Common myeloid progenitor, CD34-positive (primary cell): ENCODE results near the gene MILR1.
A peak's percentile ranks its signal among the peaks of the same experiment; 100 is the strongest.

Source experiments
- CTCF ChIA-PET: fragments of 350-600 bp; sonication (Branson Sonifier 250); formaldehyde crosslinking; loops from one replicate; lab custom pipeline; 2021; ENCODE audit warnings: antibody characterized with exemption; lab: Charles Lee
- POLR2A ChIA-PET: fragments of 350-600 bp; sonication (Branson Sonifier 250); formaldehyde crosslinking; loops from one replicate; lab custom pipeline; 2021; ENCODE audit warnings: antibody characterized with exemption; lab: Charles Lee
- DNase-seq, 3 donors: peaks; one replicate each; pipeline versions ENCODE4 v3.0.0 to v3.0.0-alpha.2; 2013
- H3K27ac ChIP-seq, 2 experiments: 1 replicate in 1 of 2; 2 replicates in 1 of 2; pipeline ENCODE4 v1.7.0; 2013; ENCODE audit warnings: inconsistent platforms in 2 of 2, low read length in 2 of 2, mild to moderate bottlenecking in 2 of 2, low read depth in 1 of 2, moderate library complexity in 1 of 2; ENCODE audit not compliant: severe bottlenecking in 2 of 2, insufficient read depth in 1 of 2, poor library complexity in 1 of 2
- H3K27me3 ChIP-seq, 5 experiments: replicated peaks in 2 of 5; 1 replicate in 3 of 5; 2 replicates in 2 of 5; pipeline versions ENCODE4 v1.6.1 to v1.7.0; 2013; ENCODE audit warnings: low read length in 4 of 5, mild to moderate bottlenecking in 2 of 5, moderate library complexity in 2 of 5, inconsistent platforms in 1 of 5; ENCODE audit not compliant: insufficient read depth in 5 of 5, control insufficient read depth in 4 of 5
- H3K36me3 ChIP-seq, 4 experiments: 1 replicate in 2 of 4; 2 replicates in 2 of 4; pipeline versions ENCODE4 v1.6.1 to v1.7.0; 2013; ENCODE audit warnings: low read length in 3 of 4, control low read depth in 1 of 4, mild to moderate bottlenecking in 1 of 4; ENCODE audit not compliant: control insufficient read depth in 4 of 4, insufficient read depth in 4 of 4
- H3K4me1 ChIP-seq, 4 experiments: 1 replicate in 3 of 4; 2 replicates in 1 of 4; pipeline versions ENCODE4 v1.6.1 to v1.7.1; 2013; ENCODE audit warnings: low read length in 3 of 4, mild to moderate bottlenecking in 3 of 4, control low read depth in 1 of 4, inconsistent platforms in 1 of 4, moderate library complexity in 1 of 4; ENCODE audit not compliant: control insufficient read depth in 4 of 4, insufficient read depth in 4 of 4; ENCODE audit errors: control extremely low read depth in 1 of 4
- H3K4me3 ChIP-seq, 7 experiments: 1 replicate in 4 of 7; 2 replicates in 3 of 7; pipeline versions ENCODE4 v1.5.1 to v1.7.0; 2013; ENCODE audit warnings: mild to moderate bottlenecking in 7 of 7, low read length in 6 of 7, moderate library complexity in 6 of 7, inconsistent platforms in 2 of 7, low read depth in 2 of 7, control low read depth in 1 of 7; ENCODE audit not compliant: insufficient read depth in 4 of 7, control insufficient read depth in 1 of 7; ENCODE audit errors: extremely low read depth in 1 of 7
- H3K9me3 ChIP-seq, 5 experiments: 1 replicate in 4 of 5; 2 replicates in 1 of 5; pipeline versions ENCODE4 v1.6.1 to v1.7.1; 2013; ENCODE audit warnings: low read length in 4 of 5, mild to moderate bottlenecking in 2 of 5, inconsistent platforms in 1 of 5, low read depth in 1 of 5, moderate library complexity in 1 of 5; ENCODE audit not compliant: control insufficient read depth in 4 of 5, insufficient read depth in 2 of 5; ENCODE audit errors: control extremely low read depth in 1 of 5
- WGBS: methylation state at CpG from one replicate; pipeline ENCODE4 v1.1.5; 2013; ENCODE audit not compliant: insufficient coverage; 5-methylcytosine and 5-hydroxymethylcytosine counted together

Gene MILR1

DNA sequence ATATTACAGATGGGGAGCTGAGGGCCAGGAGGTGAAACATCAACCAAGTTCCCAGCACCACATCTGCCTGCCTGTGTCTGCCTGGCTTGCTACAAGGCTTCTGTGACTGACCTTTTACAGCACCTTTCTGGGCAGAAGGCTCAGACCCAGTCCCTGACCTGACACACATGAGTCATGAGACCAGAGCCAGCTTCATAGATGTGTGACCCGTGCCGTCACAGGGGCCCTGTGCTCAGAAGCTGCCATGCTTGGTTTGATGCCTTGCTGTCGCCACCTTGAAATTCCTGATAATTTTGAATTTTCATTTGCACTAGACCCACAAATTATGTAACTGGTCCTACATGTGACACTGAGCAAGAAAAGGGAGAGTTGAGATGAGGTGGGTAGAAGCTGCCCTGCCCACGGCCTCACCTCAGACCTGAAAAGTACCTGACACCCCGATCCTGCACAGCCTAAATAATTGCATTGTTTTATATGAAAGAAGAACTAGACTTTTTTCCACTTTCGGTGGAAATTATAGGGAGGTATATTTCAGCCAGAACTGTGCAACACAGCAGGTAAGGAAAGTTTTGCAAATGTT is 44.9 kb upstream of the MILR1 start:
- Histone ChIP-seq H3K27ac (no peak overlapping the region), H3K36me3 (no peaks in the 10 kb centered on the region), H3K4me1 (peaks cover 12 to 56% (median 46%) of the 10 kb centered on the region in 4 experiments), H3K27me3 (no peaks in the 10 kb centered on the region), H3K9me3 (no peaks in the 10 kb centered on the region), H3K4me3 (no peak overlapping the region)
- CTCF ChIA-PET, result interaction anchor here (1.4 kb wide), 1 partner anchor 16 kb away, joined by 5 read pairs; no protein-coding TSS in a partner anchor
- WGBS, result 100% methylated on average over 5 of the region's 6 CpGs
- no peak for DNase-seq
- POLR2A ChIA-PET, result no interaction called here

DNA sequence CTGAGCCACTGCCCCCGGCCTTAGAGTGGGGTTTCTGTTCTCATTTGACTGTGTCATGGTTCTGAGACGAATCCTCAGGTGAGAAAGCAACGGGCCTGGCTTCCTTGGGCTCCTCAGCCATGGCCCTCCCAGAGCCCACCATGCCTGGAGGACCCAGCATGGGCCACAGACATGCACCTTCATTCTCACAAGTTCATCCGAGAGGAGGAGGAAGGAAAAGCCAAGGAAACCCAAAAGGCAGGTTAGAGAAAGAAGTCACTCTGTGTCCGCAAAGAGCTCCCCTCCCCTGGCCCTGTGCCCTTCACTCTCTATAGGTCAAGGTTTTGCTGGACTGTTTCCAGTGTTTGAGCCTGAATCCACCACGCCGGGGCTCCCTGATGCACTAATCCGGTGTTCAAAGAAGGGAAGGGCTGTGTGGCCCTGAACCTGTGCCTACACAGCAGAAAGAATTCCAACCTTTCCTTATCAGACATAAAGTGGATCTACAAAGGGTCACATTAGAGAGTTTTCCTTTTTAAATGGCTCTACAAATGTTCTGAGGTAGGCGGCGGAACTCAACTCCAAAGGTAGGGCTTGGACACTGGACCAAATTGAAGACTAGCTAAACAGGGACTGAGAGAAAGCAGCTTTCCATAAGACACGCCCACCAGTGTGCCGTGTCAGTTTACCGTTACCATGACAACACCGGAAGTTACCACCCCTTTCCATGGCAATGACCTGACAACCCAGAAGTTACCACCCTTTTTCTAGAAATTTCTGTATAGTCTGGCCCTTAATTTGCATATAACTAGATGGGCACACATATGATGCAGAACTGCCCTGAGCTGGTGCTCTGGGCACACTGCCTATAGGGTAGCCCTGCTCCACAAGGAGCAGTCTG is 42.4 kb upstream of the MILR1 start:
- CTCF ChIA-PET, result interaction anchor here (0.8 to 1.7 kb wide), 4 partner anchors 10 to 43 kb away, joined by 3 to 5 read pairs (median 4); no protein-coding TSS in a partner anchor
- POLR2A ChIA-PET, result no interaction called here
- Histone ChIP-seq H3K4me3 (no peak overlapping the region), H3K36me3 (no peaks in the 10 kb centered on the region), H3K27ac (no peak overlapping the region), H3K9me3 (no peaks in the 10 kb centered on the region), H3K4me1 (peaks cover 9 to 58% (median 40%) of the 10 kb centered on the region in 4 experiments), H3K27me3 (no peaks in the 10 kb centered on the region)
- 87% methylated on average over 8 of the region's 14 CpGs for WGBS
- peak in 2 of 3 donors; percentile 63 to 72 for DNase-seq

DNA sequence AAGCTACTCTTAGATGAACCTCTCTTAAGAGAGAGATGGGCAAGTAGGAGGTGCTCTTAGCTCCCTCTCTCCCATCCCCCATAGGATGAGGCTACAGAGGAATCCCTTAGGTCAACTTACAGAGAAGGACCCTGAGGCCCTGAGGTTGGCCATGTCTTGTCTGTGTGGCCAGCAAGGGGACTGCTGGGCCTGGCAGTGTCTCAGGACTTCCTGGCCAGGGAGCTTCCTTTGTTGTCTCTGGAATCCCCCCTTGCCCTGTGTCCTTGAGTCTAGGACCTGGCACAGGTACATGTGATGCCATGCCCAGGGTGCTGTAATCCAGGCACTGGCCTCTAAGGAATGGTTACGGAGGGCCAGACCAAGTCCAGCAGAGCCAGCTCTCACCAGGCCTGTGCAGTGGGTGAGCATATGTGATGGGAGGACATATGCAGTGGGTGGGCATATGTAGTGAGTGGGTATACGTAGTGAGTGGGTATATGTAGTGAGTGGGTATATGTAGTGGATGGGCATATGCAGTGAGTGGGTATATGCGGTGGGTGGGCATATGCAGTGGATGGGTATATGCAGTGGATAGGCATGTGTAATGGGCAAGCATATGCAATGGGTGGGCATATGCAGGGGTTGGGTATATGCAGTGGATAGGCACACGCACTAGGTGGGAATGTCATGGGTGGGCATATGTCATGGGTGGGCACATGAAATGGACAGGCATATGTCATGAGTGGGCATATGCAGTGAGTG is 38.0 kb upstream of the MILR1 start:
- H3K9me3 ChIP-seq, result no peaks in the 10 kb centered on the region
- no peak overlapping the region for H3K4me3 ChIP-seq
- H3K4me1 ChIP-seq, result peaks cover 13 to 56% (median 39%) of the 10 kb centered on the region in 4 experiments
- peak overlapping the region in 1 of 2 experiments; percentile 54 for H3K27ac ChIP-seq
- no peak for DNase-seq
- CTCF ChIA-PET, result interaction anchor here (0.7 to 3.3 kb wide), 8 partner anchors 8 to 90 kb away, joined by 3 to 22 read pairs (median 8); partner anchors contain the start of gene PECAM1
- no peaks in the 10 kb centered on the region for H3K36me3 ChIP-seq
- POLR2A ChIA-PET, result no interaction called here
- 100% methylated on average over 4 of the region's 4 CpGs for WGBS
- H3K27me3 ChIP-seq, result no peaks in the 10 kb centered on the region

DNA sequence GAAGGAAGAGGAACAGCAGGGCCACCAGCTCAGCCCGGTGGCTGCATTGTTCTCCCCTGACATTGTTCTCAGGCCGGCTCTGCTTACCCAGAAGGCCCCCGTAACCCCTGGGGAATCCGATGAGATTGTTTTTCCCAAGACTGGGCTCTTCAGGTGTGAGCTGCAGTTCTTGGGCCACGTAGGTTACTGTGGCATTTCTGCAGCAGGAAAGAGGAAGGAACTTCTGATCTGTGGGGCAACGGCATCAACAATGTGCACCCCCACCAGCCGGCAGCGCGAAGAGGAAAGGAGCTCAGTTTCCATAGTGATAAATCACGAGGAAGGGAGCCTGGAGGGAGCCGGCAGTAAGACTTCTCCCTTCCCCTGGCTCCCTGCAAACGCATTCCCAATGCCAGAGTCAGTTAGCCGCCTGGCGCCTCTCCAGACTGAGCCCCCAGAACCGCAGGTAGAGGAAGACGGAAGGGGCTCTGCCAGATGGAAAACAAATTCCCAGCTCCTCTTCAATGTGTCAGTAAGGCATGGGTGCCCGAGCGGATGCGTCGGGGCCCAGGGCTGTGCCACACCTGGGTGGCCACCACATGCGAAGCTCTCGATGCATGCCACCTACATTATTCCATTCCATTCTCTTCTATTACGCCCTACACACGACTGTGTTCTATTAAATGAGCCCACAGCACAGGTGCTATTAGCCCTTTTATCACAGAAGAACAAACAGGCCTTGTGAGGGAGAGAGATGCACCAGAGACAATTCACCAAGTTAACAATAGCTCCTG is 36.7 kb upstream of the MILR1 start:
- peak; percentile 64 to 91 (median 86) for DNase-seq
- Histone ChIP-seq H3K27ac (peak overlapping the region; percentile 4 to 77), H3K4me3 (peak overlapping the region; percentile 2 to 73 (median 49)), H3K27me3 (no peaks in the 10 kb centered on the region), H3K4me1 (peaks cover 13 to 46% (median 39%) of the 10 kb centered on the region in 4 experiments), H3K9me3 (no peaks in the 10 kb centered on the region), H3K36me3 (no peaks in the 10 kb centered on the region)
- ChIA-PET CTCF (interaction anchor here (0.9 to 2.1 kb wide), 12 partner anchors 10 to 230 kb away, joined by 3 to 14 read pairs (median 6); partner anchors contain the start of genes CEP95 and DDX5), POLR2A (interaction anchor here (1.2 kb wide), 1 partner anchor 103 kb away, joined by 3 read pairs; no protein-coding TSS in a partner anchor)
- 9% methylated on average over 22 of the region's 24 CpGs for WGBS

- Histone ChIP-seq H3K27me3 (no peaks in the 10 kb centered on the region), H3K36me3 (no peaks in the 10 kb centered on the region), H3K27ac (peak overlapping the region in 1 of 2 experiments; percentile 77), H3K4me1 (peaks cover 13 to 46% (median 39%) of the 10 kb centered on the region in 4 experiments), H3K9me3 (no peaks in the 10 kb centered on the region), H3K4me3 (peak overlapping the region in 2 of 7 experiments; percentile 26 to 60)
- CTCF ChIA-PET, result interaction anchor here (0.9 to 2.1 kb wide), 12 partner anchors 11 to 229 kb away, joined by 3 to 14 read pairs (median 6); partner anchors contain the start of genes CEP95 and DDX5
- POLR2A ChIA-PET, result interaction anchor here (1.2 kb wide), 1 partner anchor 103 kb away, joined by 3 read pairs; no protein-coding TSS in a partner anchor
- WGBS, result 100% methylated on average over 1 of the region's 2 CpGs
- DNase-seq, result no peak
These were observed 36.0 kb upstream of the MILR1 start for GRCh38 chr17:64412944-64413381.

DNA sequence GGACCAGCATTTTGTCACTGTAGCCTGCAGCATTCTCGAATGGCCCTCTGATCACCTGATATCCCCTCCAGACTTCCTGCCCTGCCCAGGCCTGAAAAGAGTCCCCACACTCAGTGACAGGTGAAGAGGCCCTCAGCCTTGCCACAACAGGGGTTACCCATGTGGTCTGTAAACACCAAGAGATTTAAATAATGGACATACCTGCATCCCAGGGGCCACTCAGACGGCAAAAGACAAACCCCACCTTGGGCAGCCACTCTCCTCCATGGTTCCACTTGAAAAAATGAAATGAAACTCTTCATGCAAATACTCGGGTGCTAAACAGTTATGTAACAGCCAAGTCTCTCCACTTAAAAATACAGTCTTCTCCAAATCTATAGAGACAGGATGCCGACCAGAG is 35.4 kb upstream of the MILR1 start:
- Histone ChIP-seq H3K36me3 (no peaks in the 10 kb centered on the region), H3K4me3 (peak overlapping the region in 1 of 7 experiments; percentile 26), H3K27me3 (no peaks in the 10 kb centered on the region), H3K9me3 (no peaks in the 10 kb centered on the region), H3K4me1 (peaks cover 13 to 46% (median 39%) of the 10 kb centered on the region in 4 experiments), H3K27ac (peak overlapping the region in 1 of 2 experiments; percentile 51)
- POLR2A ChIA-PET, result no interaction called here
- whole genome bisulfite sequencing, result 25% methylated on average over 2 of the region's 4 CpGs
- no peak for DNase-seq
- CTCF ChIA-PET, result interaction anchor here (0.9 to 2.1 kb wide), 6 partner anchors 11 to 93 kb away, joined by 3 to 14 read pairs (median 10); no protein-coding TSS in a partner anchor
